H1 (cell line): ENCODE measurements around the gene LIPC. TPM values are rescaled to one million over a fixed set of nuclear protein-coding genes. Genes with fewer than 3 reads are reported as not detected.

Source experiments
- CTCF ChIA-PET: fragments of 300-600 bp; sonication (Branson Sonifier 250); formaldehyde crosslinking; loops from one replicate; lab custom pipeline; 2021; ENCODE audit not compliant: partially characterized antibody; lab: Charles Lee
- POLR2A ChIA-PET: fragments of 300-600 bp; sonication (Branson Sonifier 250); formaldehyde crosslinking; loops from one replicate; lab custom pipeline; 2021; ENCODE audit warnings: inconsistent platforms; ENCODE audit not compliant: partially characterized antibody; lab: Charles Lee
- DNase-seq, 2 experiments: peaks; one replicate each; pipeline versions ENCODE4 v3.0.0 to v3.0.0-alpha.2; 2010 to 2022; ENCODE audit warnings: low spot score in 2 of 2, low read depth in 1 of 2, mixed read lengths in 1 of 2
- FAIRE-seq: peaks from 2 replicates; lab custom pipeline; 2011; peaks lifted over from hg19 to GRCh38; lab: Jason Lieb, UNC
- H2AFZ ChIP-seq: 2 replicates; pipeline ENCODE4 v1.8.1; 2012; ENCODE audit warnings: low read length, inconsistent platforms
- H2AK5ac ChIP-seq: 2 replicates; pipeline ENCODE4 v1.6.1; 2013; ENCODE audit warnings: low read depth, low read length
- H2BK120ac ChIP-seq: replicated peaks from 2 replicates; pipeline ENCODE3; 2013; ENCODE audit warnings: low read depth, low read length, inconsistent platforms
- H2BK12ac ChIP-seq: 2 replicates; pipeline ENCODE4 v1.6.1; 2013; ENCODE audit warnings: low read depth, low read length
- H2BK15ac ChIP-seq: 2 replicates; pipeline ENCODE4 v1.6.1; 2013; ENCODE audit warnings: low read length
- H2BK20ac ChIP-seq: 2 replicates; pipeline ENCODE4 v1.6.1; 2013; ENCODE audit warnings: low read length
- H2BK5ac ChIP-seq: 2 replicates; pipeline ENCODE4 v1.6.1; 2013; ENCODE audit warnings: low read depth, low read length
- H3K14ac ChIP-seq: 2 replicates; pipeline ENCODE4 v1.6.1; 2013; ENCODE audit warnings: inconsistent platforms; ENCODE audit not compliant: insufficient read length
- H3K18ac ChIP-seq: 2 replicates; pipeline ENCODE4 v1.6.1; 2013; ENCODE audit warnings: low read length; ENCODE audit errors: extremely low read depth
- H3K23ac ChIP-seq: 2 replicates; pipeline ENCODE4 v1.6.1; 2013; ENCODE audit warnings: inconsistent platforms; ENCODE audit not compliant: insufficient read length
- H3K23me2 ChIP-seq: 2 replicates; pipeline ENCODE4 v1.6.1; 2013; ENCODE audit warnings: low read depth, low read length
- H3K27ac ChIP-seq: 2 replicates; pipeline ENCODE4 v1.6.1; 2011; ENCODE audit warnings: low read depth, low read length, inconsistent platforms
- H3K27me3 ChIP-seq, 4 experiments: replicated peaks in 1 of 4; 1 replicate in 1 of 4; 2 replicates in 3 of 4; pipeline versions ENCODE4 v1.6.1 to v1.8.1; 2011 to 2013; ENCODE audit warnings: low read length in 3 of 4, mild to moderate bottlenecking in 3 of 4, inconsistent platforms in 2 of 4, mixed read lengths in 2 of 4, moderate library complexity in 1 of 4; ENCODE audit not compliant: control insufficient read depth in 3 of 4, insufficient read depth in 3 of 4; ENCODE audit errors: extremely low read depth in 1 of 4
- H3K36me3 ChIP-seq, 4 experiments: 2 replicates each; pipeline versions ENCODE4 v1.6.1 to v1.8.1; 2011 to 2013; ENCODE audit warnings: mild to moderate bottlenecking in 4 of 4, low read length in 3 of 4, moderate library complexity in 2 of 4, control low read depth in 1 of 4, inconsistent platforms in 1 of 4; ENCODE audit not compliant: insufficient read depth in 4 of 4, control insufficient read depth in 2 of 4
- H3K4ac ChIP-seq: replicated peaks from 2 replicates; pipeline ENCODE3; 2013; ENCODE audit warnings: low read length, low read depth, mixed read lengths, inconsistent platforms; ENCODE audit not compliant: insufficient read length
- H3K4me1 ChIP-seq, 4 experiments: replicated peaks in 1 of 4; 1 replicate in 1 of 4; 2 replicates in 3 of 4; pipeline versions ENCODE4 v1.6.1 to v1.8.1; 2011 to 2013; ENCODE audit warnings: low read length in 3 of 4, inconsistent platforms in 2 of 4, mixed read lengths in 1 of 4; ENCODE audit not compliant: insufficient read depth in 4 of 4, control insufficient read depth in 3 of 4
- H3K4me2 ChIP-seq, 2 experiments: 2 replicates each; pipeline versions ENCODE4 v1.6.1 to v1.8.1; 2011 to 2013; ENCODE audit warnings: low read depth in 2 of 2, low read length in 2 of 2, control low read depth in 1 of 2, inconsistent platforms in 1 of 2, mild to moderate bottlenecking in 1 of 2; ENCODE audit not compliant: insufficient read depth in 1 of 2
- H3K4me3 ChIP-seq, 4 experiments: fragments of 200-600, 300-600 bp in 1 of 4; sonication (generic), shearing (Covaris generic), sonication (Bioruptor Twin) in 1 of 4; 2 replicates each; pipeline versions ENCODE4 v1.5.1 to v1.8.1; 2011 to 2016; ENCODE audit warnings: low read length in 4 of 4, low read depth in 3 of 4, control low read depth in 2 of 4, inconsistent platforms in 2 of 4, mild to moderate bottlenecking in 2 of 4, mixed read lengths in 1 of 4, moderate library complexity in 1 of 4; ENCODE audit not compliant: insufficient read depth in 2 of 4; ENCODE audit errors: extremely low read depth in 1 of 4
- H3K56ac ChIP-seq: replicated peaks from 2 replicates; pipeline ENCODE3; 2013; ENCODE audit warnings: low read depth, mild to moderate bottlenecking, mixed read lengths, low read length, inconsistent platforms; ENCODE audit not compliant: insufficient read length
- H3K79me1 ChIP-seq: 2 replicates; pipeline ENCODE4 v1.6.1; 2013; ENCODE audit warnings: low read depth, low read length, control low read depth
- H3K79me2 ChIP-seq, 2 experiments: 2 replicates each; pipeline versions ENCODE4 v1.6.1 to v1.8.1; 2012 to 2013; ENCODE audit warnings: low read length in 2 of 2, mild to moderate bottlenecking in 2 of 2, inconsistent platforms in 1 of 2; ENCODE audit not compliant: insufficient read depth in 2 of 2, control insufficient read depth in 1 of 2
- H3K9ac ChIP-seq, 4 experiments: replicated peaks in 1 of 4; 1 replicate in 1 of 4; 2 replicates in 3 of 4; pipeline versions ENCODE4 v1.6.1 to v1.8.1; 2011 to 2013; ENCODE audit warnings: low read depth in 3 of 4, low read length in 3 of 4, control low read depth in 2 of 4, mild to moderate bottlenecking in 2 of 4, moderate library complexity in 2 of 4, inconsistent platforms in 1 of 4; ENCODE audit errors: extremely low read depth in 1 of 4
- H3K9me3 ChIP-seq, 2 experiments: 2 replicates each; pipeline versions ENCODE4 v1.6.1 to v1.8.1; 2012 to 2013; ENCODE audit warnings: mild to moderate bottlenecking in 2 of 2, moderate library complexity in 2 of 2, control low read depth in 1 of 2, inconsistent platforms in 1 of 2, low read depth in 1 of 2, low read length in 1 of 2, mixed read lengths in 1 of 2; ENCODE audit not compliant: insufficient read depth in 2 of 2
- H4K20me1 ChIP-seq, 2 experiments: replicated peaks in 1 of 2; 2 replicates each; pipeline versions ENCODE3 to v1.8.1; 2011 to 2013; ENCODE audit warnings: inconsistent platforms in 2 of 2, low read length in 2 of 2, mild to moderate bottlenecking in 1 of 2; ENCODE audit not compliant: insufficient read depth in 2 of 2, control insufficient read depth in 1 of 2
- H4K5ac ChIP-seq: 2 replicates; pipeline ENCODE4 v1.6.1; 2013; ENCODE audit warnings: low read length, low read depth, mixed read lengths, inconsistent platforms; ENCODE audit not compliant: insufficient read length
- H4K8ac ChIP-seq: 2 replicates; pipeline ENCODE4 v1.8.0; 2013; ENCODE audit warnings: mild to moderate bottlenecking, moderate library complexity, low read length, inconsistent platforms; ENCODE audit not compliant: insufficient read depth; ENCODE audit errors: extremely low read depth
- H4K91ac ChIP-seq: replicated peaks from 2 replicates; pipeline ENCODE3; 2013; ENCODE audit warnings: low read length, mixed read lengths, inconsistent platforms; ENCODE audit not compliant: insufficient read length
- RAD21 ChIP-seq, 2 experiments: IDR thresholded peaks in 1 of 2; conservative IDR thresholded peaks in 1 of 2; 2 replicates each; pipeline ENCODE4 v1.6.1; 2011; ENCODE audit warnings: low read depth in 2 of 2, low read length in 2 of 2, improper control_type of control experiment in 1 of 2, inconsistent platforms in 1 of 2, mild to moderate bottlenecking in 1 of 2, moderate library complexity in 1 of 2
- WGBS, 2 experiments: shearing (Covaris generic) in 1 of 2; methylation state at CpG; one replicate each; pipeline versions ENCODE4 v1.1.6 to v1.1.7; 2013 to 2015; ENCODE audit warnings: low lambda C conversion rate in 2 of 2, mixed read lengths in 2 of 2, inconsistent platforms in 1 of 2, low coverage in 1 of 2, missing lambda C conversion rate in 1 of 2; ENCODE audit not compliant: insufficient replicate concordance in 2 of 2, insufficient coverage in 1 of 2, insufficient read length in 1 of 2; ENCODE audit errors: extremely low coverage in 1 of 2, missing lambda C conversion rate in 1 of 2; 5-methylcytosine and 5-hydroxymethylcytosine counted together
- polyA plus RNA-seq, 7 experiments: library from polyadenylated mRNA; depleted of rRNA in 3 of 7; stranded (reverse) in 5 of 7; unstranded in 2 of 7; fragments of >200 nt in 5 of 7; fragments of 200-250 nt in 2 of 7; gene quantifications; 1 replicate in 5 of 7; 2 replicates in 1 of 7; 4 replicates in 1 of 7; pipeline versions ENCODE4 v1.2.1 to v1.2.3, GENCODE V29; 2011 to 2013; ENCODE audit warnings: missing spikeins in 2 of 7, mixed read lengths in 2 of 7
- total RNA-seq: library from RNA; stranded (reverse); fragmentation: NEBNext Ultra II Directional; extraction: Animal tissue kit (Norgen Biotek cat#: 25700); gene quantifications from 2 replicates; pipeline ENCODE4 v1.2.1, GENCODE V29; 2021

LIPC gene
- total and polyA plus RNA-seq, 2 of the 8 experiments (the other 6 are each of a cell fraction or from before 2014, with no cell fraction given), result not detected

- DNase-seq, result no peak
- no peaks in the 10 kb centered on the region for H3K9me3 ChIP-seq
- H4K91ac ChIP-seq, result no peak overlapping the region
- H3K79me2 ChIP-seq, result no peaks in the 10 kb centered on the region
- H3K4me2 ChIP-seq, result no peak overlapping the region
- no peak overlapping the region for H2AK5ac ChIP-seq
- no peak overlapping the region for H2BK12ac ChIP-seq
- H3K36me3 ChIP-seq, result no peaks in the 10 kb centered on the region
- H3K4ac ChIP-seq, result no peak overlapping the region
- ChIA-PET POLR2A (no interaction called here), CTCF (interaction anchor here (0.6 to 1.6 kb wide), 3 partner anchors 13 to 220 kb away, joined by 3 to 4 read pairs (median 4); no protein-coding TSS in a partner anchor)
- H2BK5ac ChIP-seq, result no peak overlapping the region
- no peaks in the 10 kb centered on the region for H3K23me2 ChIP-seq
- no peak overlapping the region for H3K4me3 ChIP-seq
- no peak overlapping the region for H2BK20ac ChIP-seq
- no peak overlapping the region for H3K9ac ChIP-seq
- H3K4me1 ChIP-seq, result peaks cover 0 to 10% (median 6%) of the 10 kb centered on the region in 4 experiments; a peak in 5 of 7 replicates
- no peak overlapping the region for H4K5ac ChIP-seq
- H4K20me1 ChIP-seq, result no peaks in the 10 kb centered on the region
- no peak for FAIRE-seq
- no peaks in the 10 kb centered on the region for H3K27me3 ChIP-seq
- no peak overlapping the region for H4K8ac ChIP-seq
- H3K79me1 ChIP-seq, result no peaks in the 10 kb centered on the region
- 94% methylated on average over 10 of the region's 10 CpGs; no CpG with 5 or more reads in 1 of the 2 experiments for WGBS, 2 experiments
- H3K27ac ChIP-seq, result no peak overlapping the region
- no peak overlapping the region for H2BK120ac ChIP-seq
- H2AFZ ChIP-seq, result no peak overlapping the region
- no peak overlapping the region for H3K56ac ChIP-seq
- H2BK15ac ChIP-seq, result no peak overlapping the region
- no peak overlapping the region for H3K23ac ChIP-seq
- TF ChIP-seq RAD21 (IDR thresholded peaks at IDR 0.05 in 1 of 2, conservative IDR thresholded peaks at IDR 0.05 in 1 of 2; ENCODE audit: low read depth in 2 of 2, low read length in 2 of 2), result no peak
- no peak overlapping the region for H3K18ac ChIP-seq
- no peak overlapping the region for H3K14ac ChIP-seq
Observed at GRCh38 chr15:58447271-58448010, 15.7 kb downstream of the LIPC start.
